GM19395 (cell line): Measurements from ENCODE around the gene POLQ.
"Not testable (repeated sequence)": the region's sequence is repeated elsewhere in the genome, so short reads cannot be mapped to it uniquely, and the experiment has no call there.

Experiments
- ATAC-seq: cut with Tn5 transposase; IDR thresholded peaks from one replicate; pipeline ENCODE4 v1.9.1; 2021; ENCODE audit warnings: mild to moderate bottlenecking, moderate library complexity; ENCODE audit not compliant: unreplicated experiment

POLQ gene

GRCh38 chr3:121545574-121546455 lies at the start of gene POLQ:
Gene POLQ, minus strand, starts transcription at chr3:121545988. Its CDS starts 111 bp downstream, at chr3:121545877.
- ATAC-seq: peak; percentile 78

- ATAC-seq: no peak
Measured at GRCh38 chr3:121594850-121595249, 49.1 kb upstream of the POLQ start.

GRCh38 chr3:121593806-121594205 lies 48.0 kb upstream of the POLQ start:
- not testable (repeated sequence) for ATAC-seq

- peak; percentile 74 for ATAC-seq
Measured at GRCh38 chr3:121592856-121593702, 47.3 kb upstream of the POLQ start, which contains the start of gene FBXO40. Gene FBXO40, plus strand, starts transcription at chr3:121593379. Its CDS starts 27,197 bp downstream, at chr3:121620576.

GRCh38 chr3:121584418-121584817 lies 38.6 kb upstream of the POLQ start:
- ATAC-seq: no peak

- no peak for ATAC-seq
Measured at GRCh38 chr3:121581691-121582090, 35.9 kb upstream of the POLQ start.

- ATAC-seq: no peak
Measured at GRCh38 chr3:121574449-121574848, 28.7 kb upstream of the POLQ start.

- ATAC-seq: no peak
Measured at GRCh38 chr3:121567649-121568048, 21.9 kb upstream of the POLQ start, which contains the start of gene ARGFX. Gene ARGFX, plus strand, starts transcription at chr3:121567949. Its CDS starts 2,765 bp downstream, at chr3:121570714.

GRCh38 chr3:121566773-121567172 lies 21.0 kb upstream of the POLQ start:
- ATAC-seq: no peak

GRCh38 chr3:121562148-121562547 lies 16.4 kb upstream of the POLQ start:
- ATAC-seq: no peak

GRCh38 chr3:121557426-121557934 lies 11.7 kb upstream of the POLQ start:
- ATAC-seq: no peak

GRCh38 chr3:121552797-121553196 lies 7.0 kb upstream of the POLQ start:
- ATAC-seq: no peak

- ATAC-seq: no peak
Measured at GRCh38 chr3:121552379-121552778, 6.6 kb upstream of the POLQ start.

- ATAC-seq: no peak
Measured at GRCh38 chr3:121545049-121545573, 677 bp downstream of the POLQ start.

- ATAC-seq: no peak
Measured at GRCh38 chr3:121542924-121543323, 2.9 kb downstream of the POLQ start.

- ATAC-seq: no peak
Measured at GRCh38 chr3:121531269-121531668, 14.5 kb downstream of the POLQ start.

- no peak for ATAC-seq
Measured at GRCh38 chr3:121529308-121529707, 16.5 kb downstream of the POLQ start.

- ATAC-seq: no peak
Measured at GRCh38 chr3:121520510-121520909, 25.3 kb downstream of the POLQ start.

- ATAC-seq: no peak
Measured at GRCh38 chr3:121517953-121518655, 27.7 kb downstream of the POLQ start.

- no peak for ATAC-seq
Measured at GRCh38 chr3:121515862-121516261, 29.9 kb downstream of the POLQ start.
